ENCODE measurements around the gene CENPM.

- TF ChIP-seq, protein P1, sequence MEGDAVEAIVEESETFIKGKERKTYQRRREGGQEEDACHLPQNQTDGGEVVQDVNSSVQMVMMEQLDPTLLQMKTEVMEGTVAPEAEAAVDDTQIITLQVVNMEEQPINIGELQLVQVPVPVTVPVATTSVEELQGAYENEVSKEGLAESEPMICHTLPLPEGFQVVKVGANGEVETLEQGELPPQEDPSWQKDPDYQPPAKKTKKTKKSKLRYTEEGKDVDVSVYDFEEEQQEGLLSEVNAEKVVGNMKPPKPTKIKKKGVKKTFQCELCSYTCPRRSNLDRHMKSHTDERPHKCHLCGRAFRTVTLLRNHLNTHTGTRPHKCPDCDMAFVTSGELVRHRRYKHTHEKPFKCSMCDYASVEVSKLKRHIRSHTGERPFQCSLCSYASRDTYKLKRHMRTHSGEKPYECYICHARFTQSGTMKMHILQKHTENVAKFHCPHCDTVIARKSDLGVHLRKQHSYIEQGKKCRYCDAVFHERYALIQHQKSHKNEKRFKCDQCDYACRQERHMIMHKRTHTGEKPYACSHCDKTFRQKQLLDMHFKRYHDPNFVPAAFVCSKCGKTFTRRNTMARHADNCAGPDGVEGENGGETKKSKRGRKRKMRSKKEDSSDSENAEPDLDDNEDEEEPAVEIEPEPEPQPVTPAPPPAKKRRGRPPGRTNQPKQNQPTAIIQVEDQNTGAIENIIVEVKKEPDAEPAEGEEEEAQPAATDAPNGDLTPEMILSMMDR (IDR thresholded peaks at IDR 0.05): no peak
- no peak for TF ChIP-seq POLR2A (IDR thresholded peaks at IDR 0.05)
Measured at GRCh38 chr22:41905411-41906202, 41.3 kb downstream of the CENPM start.
